DMS114 treated with DMSO at 0.1 percent for 48 hours (cell line): ENCODE measurements around the gene NDUFAF2.
"Not testable (repeated sequence)": the region's sequence is repeated elsewhere in the genome, so short reads cannot be mapped to it uniquely, and the experiment has no call there.

Source experiments
- DNase-seq: peaks from one replicate; lab custom pipeline; 2025; ENCODE audit not compliant: unreplicated experiment; lab: John Stamatoyannopoulos, UW

The NDUFAF2 gene

DNA sequence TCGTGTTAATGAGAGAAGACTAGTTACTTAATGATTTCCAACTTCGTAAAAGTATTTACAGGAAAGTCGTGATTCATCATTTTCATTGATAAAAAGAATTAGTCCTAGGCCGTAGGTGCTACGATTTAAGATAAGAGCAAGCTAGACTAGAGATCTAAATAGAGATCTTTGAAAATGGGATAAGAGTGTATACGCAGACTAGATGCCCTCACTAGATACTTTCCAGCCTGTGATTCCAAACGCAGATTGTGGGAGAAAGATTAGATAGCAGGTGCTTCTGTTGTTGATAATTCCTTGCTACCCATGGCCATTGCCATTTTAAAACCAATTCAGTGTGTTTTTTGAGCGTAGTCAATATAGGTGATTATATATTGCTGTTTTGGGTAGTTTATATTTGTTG is 223.9 kb downstream of the NDUFAF2 start:
- no peak for DNase-seq

DNA sequence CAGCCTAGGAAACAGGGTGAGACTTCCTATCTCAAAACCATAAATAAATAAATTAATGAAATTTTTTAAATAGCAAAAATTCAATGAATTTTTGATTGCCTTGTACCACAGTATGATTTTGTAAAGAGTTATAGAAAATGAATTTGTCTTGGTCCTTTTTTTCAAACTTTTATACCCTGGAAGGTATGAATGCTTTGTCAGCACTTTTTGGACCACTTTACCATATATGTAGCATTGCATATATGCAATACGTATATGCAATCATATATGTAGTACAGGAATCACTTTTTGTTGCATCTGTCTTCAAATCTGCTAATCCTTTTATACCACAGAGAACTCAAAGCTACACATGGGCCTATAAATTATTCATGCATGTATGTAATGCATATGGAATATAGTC is 226.5 kb downstream of the NDUFAF2 start:
- DNase-seq: no peak

DNA sequence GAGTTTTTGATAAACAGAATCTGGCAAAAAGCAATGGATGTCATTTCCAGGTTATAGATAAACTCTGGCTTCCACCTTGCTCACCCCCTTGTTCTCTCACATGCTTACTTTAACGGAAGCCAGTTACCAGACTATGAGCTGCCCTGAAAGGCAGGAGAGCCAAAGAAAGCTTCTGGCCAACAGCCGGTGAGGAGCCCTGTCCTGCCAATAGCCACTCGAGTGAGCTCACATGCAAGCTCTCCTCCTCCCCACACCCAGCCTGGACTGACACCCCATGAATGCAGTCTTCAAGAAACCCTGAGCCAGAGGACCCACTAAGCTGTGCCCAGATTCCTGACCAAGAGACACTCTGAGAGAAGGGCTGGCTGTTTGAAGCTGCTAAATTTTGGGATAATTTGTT is 231.6 kb downstream of the NDUFAF2 start:
- DNase-seq: no peak

DNA sequence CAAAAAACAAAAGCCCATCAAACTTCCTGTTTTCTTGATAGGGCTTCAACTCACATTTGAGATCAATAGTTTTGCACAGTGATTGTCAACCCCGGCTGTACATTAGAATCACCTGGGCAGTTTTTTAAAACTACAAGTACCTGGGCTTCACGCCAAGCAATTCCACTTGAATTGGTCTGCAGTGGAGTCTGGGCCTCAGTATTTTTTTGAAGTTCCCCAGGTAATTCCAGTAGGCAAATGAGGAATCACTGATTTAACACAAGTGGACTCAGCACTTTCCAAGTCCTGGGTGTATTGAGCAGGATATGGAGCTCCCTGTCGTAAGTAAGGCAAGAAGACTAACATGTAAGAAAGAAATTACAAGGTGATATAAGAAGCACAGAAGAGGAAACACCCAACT is 232.1 kb downstream of the NDUFAF2 start:
- DNase-seq: no peak

DNA sequence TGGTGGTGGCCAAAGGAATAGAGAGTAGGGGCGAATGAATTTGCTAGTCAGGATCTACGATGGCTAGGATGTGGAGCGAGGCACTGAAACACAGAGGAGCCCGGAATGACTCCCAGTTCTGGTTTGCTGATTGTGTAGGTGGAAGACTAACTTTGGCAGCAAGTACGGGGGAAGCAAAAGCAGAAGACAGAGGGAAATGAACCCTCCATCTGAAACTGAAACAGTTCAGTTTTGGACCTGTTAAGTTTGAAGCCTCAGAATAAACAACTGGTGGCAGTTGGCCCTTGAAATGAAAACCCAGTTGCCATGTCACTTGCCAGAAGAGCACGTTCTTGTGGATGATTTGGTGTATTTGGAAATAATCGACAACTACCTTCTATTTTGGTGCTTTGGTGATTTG is 232.7 kb downstream of the NDUFAF2 start:
- no peak for DNase-seq

DNA sequence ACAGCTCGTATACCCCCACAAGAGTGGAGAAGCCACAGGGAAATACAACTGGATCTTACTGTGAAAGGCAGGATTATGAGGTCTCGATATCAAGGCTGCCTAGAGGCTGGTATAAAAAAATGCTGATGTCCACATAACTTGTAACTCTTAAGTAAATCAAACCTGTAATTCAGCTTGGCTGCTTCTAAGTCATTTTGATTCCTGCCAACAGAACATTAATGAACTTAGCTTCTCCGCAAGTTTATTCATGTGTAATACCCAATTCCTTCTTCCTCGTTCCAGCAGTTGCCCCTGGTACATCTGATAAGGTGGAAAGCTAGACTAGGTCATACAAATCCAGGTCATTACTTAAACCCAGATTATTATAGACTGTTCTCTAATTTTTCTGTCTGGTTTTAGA is 233.7 kb downstream of the NDUFAF2 start:
- DNase-seq: no peak

DNA sequence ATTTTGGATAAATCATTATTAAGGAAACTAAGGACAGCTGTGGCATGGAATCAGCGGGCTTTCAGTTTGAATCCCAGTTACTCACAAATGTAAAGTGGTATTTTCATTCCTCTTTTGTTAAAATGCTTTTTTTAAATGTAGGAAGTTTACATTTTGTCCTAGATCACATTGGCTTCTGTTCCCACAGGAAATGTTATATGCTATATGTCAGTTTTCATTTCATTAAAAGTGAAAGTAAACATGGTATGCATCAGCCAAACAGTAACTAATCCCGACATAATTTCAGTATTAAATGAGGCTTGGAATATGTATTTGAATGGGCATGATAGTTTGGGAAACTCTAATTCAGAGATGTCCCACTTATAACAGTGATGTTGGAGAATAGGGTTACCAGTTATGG is 235.9 kb downstream of the NDUFAF2 start:
- no peak for DNase-seq

DNA sequence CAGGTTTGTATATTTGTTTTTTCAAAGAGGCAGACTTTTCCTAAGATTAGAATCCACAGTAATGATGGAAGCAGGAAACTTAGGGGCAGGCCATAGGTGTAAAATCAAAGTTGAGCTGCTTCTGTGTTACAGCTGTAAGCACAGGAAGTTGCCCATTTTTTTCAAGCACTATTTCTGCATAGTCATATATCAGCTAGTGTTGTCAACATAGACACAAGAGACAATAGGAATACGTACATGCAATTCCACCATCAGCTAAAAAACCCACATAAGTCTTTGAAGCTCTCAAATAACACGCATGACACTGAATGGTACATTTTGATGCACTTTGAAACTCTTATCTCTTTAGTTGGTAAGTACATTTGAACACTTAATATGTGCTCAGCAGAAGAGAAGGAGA is 237.4 kb downstream of the NDUFAF2 start:
- DNase-seq: no peak

DNA sequence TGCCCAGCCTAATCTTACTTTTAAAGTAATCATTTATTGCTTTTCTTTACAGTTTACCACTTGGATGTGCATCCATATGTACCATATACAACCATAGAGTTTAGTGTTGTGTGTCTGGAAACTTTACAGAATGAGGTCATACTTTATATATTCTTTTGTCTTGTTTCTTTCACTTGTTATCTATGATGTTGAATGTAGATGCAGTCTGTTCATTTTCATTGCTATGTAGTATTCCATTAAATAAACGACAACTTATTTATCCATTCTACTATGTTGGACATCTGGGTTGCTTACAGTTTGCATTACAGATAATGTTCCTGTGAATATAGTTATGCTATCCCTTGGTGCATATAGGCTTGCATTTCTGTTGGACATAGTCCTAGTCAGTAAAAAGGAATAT is 238.5 kb downstream of the NDUFAF2 start:
- DNase-seq: no peak

DNA sequence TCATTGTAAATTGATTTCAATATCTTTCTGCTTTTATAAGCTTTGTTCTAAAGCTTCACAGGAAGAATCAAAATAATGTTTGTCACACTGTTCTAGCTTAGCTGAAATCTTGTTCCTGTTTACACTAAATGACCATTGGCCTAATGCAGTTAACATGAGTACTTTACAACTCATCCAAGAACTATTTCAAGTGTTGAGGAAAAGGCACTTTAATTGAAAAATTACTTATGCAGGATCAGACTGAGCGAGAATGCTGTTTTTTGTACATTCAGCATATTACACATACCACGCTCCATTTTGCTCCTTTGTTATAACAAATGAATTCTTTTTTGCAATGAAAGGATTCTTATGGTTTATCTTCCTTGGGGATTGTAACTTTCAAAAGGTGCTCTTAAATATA is 239.7 kb downstream of the NDUFAF2 start:
- DNase-seq: no peak

DNA sequence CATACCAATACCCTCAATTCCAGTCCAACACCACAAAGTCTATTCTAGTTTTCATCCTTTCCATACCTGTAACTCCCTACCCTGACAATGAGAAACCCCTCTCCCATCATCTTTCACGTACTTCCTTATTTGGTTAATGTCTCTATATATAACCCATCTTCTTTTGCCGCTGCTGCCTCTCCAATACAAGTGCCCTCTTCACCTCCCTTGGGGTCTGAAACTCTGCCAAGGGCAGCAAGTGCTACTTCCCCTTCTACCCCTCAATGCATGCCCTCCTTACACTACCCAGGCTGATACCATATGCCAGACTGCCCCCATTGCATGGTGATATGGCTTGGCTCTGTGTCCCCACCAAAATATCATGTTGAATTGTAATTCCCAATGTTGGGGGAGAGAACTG is 241.6 kb downstream of the NDUFAF2 start:
- no peak for DNase-seq

DNA sequence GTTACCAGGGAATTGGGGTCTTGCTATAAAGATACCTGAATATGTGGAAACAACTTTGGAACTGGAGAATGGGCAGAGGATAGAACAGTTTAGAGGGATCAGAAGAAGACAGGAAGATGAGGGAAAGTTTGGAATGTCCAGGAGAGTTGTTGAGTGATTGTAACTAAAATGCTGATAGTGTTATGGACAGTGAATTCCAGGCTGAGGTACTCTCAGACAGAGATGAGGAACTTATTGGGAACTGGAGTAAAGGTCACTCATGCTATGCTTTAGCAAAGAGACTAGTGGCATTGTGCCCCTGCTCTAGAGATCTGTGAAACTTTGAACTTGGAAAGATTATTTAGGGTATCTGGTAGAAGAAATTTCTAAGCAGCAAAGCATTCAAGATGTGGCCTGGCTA is 242.3 kb downstream of the NDUFAF2 start:
- not testable (repeated sequence) for DNase-seq

DNA sequence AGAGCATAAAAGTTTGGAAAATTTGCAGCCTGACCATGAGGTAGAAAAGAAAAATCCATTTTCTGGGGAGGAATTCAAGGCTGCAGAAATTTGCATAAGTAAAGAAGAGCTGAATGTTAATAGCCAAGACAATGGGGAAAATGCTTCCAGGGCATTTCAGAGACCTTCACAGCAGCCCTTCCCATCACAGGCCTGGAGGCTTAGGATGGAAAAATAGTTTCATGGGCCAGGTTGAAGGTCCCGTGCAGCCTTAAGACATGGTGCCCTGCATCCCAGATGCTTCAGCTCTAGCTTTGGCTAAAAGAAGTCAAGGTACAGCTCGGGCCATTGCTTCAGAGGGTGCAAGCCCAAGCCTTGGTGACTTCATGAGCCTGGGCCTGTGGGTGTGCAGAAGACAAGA is 242.8 kb downstream of the NDUFAF2 start:
- DNase-seq: not testable (repeated sequence)

DNA sequence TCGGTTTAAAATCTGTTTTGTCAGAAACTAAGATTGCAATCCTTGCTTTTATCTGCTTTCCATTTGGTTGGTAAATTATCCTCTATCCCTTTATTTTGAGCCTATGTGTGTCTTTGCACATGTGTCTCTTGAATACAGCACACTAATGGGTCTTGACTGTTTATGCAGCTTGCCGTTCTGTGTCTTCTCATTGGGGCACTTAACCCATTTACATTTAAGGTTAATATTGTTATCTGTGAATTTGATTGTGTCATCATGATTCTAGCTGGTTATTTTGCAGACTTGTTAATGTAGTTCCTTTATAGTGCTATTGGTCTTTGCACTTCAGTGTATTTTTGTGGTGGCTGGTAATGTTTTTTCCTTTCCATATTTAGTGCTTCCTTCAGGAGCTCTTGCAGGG is 253.6 kb downstream of the NDUFAF2 start:
- DNase-seq: no peak

DNA sequence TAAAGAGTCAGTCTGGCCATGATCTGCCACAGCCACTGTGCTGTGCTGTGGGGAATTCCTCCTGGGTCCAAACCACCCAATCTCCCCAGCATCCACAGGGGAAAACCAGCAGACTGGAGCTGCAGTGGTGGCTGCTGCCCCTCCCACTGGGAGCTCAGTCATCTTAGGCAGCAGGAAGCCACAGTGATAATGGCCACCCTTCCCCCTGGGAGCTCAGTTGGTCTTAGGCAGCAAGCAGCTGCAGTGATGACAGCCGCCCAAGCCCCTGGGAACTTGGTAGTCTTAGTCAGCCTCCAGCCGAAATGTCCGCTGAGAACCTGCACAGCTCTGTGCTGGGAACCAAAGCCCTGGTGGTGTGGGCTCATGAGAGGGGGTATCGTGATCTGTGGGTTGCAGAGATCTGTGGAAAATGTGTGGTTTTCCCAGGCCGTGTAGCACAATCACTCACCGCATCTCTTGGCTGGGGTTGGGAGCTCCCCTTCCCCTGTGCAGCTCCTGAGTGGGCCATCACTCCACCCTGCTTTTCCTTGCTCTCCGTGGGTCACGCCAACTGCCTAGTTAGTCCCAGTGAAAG is 255.7 kb downstream of the NDUFAF2 start:
- no peak for DNase-seq

DNA sequence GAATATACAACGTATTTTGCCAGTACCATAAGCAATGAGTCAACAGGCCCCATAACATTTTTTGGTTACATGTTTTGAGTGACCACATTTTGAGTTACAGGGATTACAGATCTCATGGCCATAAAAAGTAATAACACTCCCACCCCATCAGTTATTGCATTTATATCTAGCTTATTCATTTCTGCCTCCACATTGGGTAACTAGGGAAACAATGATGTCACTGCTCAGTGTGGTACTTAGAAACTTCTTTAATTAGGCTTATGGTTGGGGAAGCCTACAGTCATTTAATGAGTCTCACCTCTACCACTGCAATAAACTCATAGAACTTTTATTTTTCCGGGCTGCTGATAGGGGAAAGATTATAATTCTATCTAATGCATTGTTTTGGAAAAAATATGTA is 257.2 kb downstream of the NDUFAF2 start:
- DNase-seq: no peak
